HG03469 (cell line): ENCODE data around the gene DBF4B.

Experiments
- ATAC-seq: cut with Tn5 transposase; IDR thresholded peaks from one replicate; pipeline ENCODE4 v1.9.1; 2021; ENCODE audit warnings: mild to moderate bottlenecking, moderate library complexity, moderate number of reproducible peaks; ENCODE audit not compliant: unreplicated experiment

The DBF4B gene

GRCh38 chr17:44795421-44795820 lies 87.0 kb downstream of the DBF4B start:
- ATAC-seq, result no peak

DNA sequence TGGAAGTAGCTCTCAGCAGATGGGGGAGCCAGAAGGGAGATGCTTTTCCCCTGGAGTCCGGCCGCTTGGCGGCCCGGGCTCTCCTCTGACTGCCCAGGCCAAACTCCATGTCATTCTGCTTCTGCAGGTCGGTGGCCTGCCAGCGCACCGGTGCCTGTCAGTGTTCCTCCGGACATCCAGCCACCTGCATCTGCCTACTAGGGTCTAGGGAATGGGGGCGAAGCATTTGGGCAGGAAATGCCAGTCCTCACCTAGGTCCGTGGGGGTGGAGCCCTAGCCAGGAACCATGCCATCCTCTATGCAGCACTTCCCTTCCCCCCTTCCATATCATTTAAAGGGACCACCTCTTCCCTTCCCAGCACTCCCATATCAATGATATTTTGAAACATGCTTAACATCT lies 87.5 kb downstream of the DBF4B start:
- no peak for ATAC-seq

DNA sequence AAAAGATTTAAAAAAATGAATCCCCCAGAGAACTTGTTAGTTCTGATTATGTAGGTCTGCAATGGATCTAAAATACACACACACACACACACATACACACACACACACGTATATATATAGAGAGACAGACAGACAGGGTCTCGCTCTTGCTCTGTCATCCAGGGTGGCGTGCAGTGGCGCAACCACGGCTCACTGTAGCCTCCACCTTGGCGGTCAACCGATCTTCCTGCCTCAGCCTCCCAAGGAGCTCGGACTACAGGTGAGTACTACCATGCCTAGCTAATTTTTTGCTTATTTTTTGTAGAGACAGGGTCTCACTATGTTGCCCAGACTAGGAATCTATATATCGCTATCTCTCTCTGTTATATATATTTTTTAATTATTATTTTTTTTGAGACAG lies 88.3 kb downstream of the DBF4B start:
- no peak for ATAC-seq

DNA sequence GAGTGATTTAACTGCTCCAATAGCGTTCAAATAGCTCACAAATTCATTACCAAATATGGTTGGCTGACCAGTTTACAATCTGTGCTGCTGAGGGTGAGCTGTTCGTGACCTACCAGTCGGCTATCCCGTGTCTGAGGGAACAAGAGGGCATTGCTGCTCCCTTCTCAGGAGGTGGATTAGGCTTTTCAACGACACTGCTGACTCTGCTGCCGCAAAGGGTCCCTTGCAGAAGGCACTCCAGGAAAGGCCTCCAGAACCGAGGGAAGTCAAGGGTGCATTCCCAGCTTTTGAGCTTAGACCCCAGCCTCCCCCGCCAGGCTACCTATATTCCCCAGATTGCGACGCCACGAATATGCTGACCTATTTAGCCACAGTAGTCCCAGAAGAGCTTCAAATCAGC lies 89.3 kb downstream of the DBF4B start:
- no peak for ATAC-seq

DNA sequence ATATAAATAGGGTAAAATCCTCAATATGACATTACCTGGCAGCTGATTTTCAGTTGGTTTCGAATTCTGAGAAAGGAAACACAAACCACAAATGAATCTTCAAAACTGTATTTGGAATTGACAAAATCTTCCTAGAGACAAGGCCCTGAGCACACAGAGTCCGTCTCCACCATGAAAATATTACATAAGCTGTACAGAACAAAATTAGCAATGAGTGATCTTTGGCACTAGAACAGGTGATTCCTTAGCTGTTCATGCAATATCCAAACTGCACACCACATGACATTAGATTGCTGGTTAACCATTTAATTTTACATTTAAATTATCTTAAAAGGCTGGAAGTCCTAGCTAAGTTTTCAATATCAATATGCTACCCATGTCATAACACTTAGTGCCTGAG lies 89.9 kb downstream of the DBF4B start:
- ATAC-seq, result no peak
